Dermis blood vessel endothelial cell (primary cell): Measurements from ENCODE around the gene APCDD1. TPM values are rescaled to one million over a fixed set of nuclear protein-coding genes. Genes with fewer than 3 reads are reported as not detected.

ENCODE experiments used
- DNase-seq: peaks from one replicate; pipeline ENCODE4 v3.0.0; 2010
- total RNA-seq: library from RNA; depleted of rRNA; stranded (reverse); fragments of >200 nt; gene quantifications from 2 replicates; pipeline ENCODE4 v1.2.3, GENCODE V29; 2014

APCDD1 gene
- total RNA-seq, 1 donor from 2014 or later = 0.34 TPM

DNA sequence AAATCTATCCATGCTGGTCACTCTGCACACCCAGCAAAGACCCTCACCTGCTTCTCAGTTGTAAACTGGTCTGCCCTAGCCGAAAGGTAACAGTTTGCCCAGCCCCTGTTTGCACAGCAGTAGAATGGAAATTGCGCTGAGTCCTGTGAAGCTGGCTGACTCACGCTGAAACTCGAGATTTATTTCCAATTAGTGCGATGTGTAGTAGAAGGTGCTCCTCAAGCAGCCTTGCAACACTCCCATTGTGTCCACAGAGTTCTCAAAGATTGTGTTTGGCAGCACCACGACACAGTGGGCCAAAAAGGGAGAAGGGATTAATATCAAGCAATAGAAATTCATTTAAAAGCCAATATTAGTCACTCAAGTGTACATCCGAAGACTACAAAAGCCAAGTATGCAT, 21.7 kb upstream of the APCDD1 start:
- no peak for DNase-seq

DNA sequence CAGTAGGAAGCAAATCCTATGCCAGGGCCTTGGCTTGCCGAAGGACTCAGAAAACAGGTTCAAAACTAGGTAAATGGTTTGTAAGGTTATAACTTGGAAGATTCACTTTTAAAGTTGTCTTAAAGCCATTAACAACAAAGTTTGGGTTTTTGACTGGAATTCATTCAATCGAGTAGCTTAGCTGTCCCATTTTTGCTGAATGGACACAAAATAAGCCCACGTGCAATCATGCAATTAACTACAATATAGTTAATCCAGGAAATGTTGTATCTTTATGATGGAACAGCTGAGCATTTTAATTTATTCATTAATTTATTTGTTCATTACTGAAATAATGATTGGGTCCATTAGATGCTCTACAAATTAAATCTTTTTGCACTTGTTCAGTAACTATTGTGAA, 18.3 kb upstream of the APCDD1 start:
- no peak for DNase-seq

DNA sequence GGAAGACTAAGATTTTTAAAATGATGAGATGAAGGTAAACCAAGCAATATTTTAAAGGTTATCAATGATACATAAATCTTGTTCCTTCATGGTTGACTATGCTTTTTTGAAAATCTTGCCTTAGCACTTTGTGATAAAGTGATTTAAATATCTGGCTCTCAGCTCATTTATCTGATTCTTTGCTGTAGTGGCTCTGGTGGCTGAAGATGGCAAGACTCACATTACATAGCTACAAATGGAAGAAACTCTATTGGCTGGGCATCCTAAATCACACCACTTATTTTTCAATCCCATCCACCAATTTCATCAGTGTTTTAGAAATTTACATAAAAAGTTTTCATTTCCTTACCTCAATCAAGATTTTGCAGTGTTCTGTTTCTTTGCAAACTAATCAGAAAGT, 16.6 kb upstream of the APCDD1 start:
- DNase-seq = no peak

DNA sequence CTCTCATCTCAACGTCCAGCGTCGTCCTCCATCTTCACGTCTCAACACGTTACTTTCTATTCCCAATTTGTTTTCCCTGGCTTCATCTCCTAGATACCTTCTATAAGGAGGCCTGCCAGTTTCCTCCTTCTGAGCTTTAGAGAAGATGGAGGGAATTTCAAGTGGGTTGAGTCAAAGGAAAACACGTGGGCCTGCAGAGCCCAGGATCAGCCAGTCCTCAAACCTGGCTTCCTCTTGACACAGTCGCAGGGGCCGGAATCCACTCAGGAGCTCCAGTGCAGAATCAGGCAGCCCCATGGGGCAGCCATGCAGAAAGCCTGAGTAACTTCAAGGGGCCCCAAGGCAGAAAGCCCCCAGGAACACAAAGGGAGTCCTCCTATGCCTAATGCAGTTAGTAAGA, 14.5 kb upstream of the APCDD1 start:
- no peak for DNase-seq

DNA sequence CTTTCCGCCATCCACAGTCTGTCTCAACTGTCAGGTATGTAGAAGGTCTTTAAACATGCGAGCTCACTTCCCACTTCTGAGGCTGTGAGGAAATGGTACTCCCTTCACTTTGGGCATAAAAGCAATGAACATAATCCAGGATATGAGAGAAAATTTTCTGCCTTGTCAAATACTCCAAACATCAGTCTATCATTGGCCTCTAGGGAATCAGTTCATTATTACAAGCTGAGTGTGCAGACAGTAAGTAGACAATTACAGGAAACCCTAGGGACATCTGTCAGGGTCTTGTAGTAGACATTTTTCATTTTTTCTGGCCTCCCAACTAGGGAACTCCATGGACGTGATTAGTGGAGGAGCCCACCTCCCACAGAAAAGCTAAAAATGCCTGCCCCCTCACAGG, 13.6 kb upstream of the APCDD1 start:
- no peak for DNase-seq

DNA sequence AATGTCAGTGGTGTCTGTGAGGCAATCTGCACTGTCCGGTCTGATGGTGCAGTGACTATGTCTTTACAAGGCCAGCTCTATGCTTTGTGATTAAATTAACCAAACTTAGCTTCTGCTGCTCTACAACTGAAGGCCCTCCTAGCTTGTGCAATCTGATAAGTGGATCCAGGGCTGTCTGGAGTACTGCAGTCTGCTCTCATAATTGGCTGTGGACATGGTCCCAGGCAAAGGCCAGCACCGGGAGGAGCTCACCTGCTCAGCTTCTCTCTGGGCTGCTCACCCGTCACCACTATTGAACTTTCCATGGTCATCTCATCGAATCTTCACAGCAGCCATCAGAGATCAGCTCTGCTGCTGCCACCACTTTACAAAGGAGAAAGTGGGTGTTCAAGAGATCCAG, 13.0 kb upstream of the APCDD1 start:
- no peak for DNase-seq

DNA sequence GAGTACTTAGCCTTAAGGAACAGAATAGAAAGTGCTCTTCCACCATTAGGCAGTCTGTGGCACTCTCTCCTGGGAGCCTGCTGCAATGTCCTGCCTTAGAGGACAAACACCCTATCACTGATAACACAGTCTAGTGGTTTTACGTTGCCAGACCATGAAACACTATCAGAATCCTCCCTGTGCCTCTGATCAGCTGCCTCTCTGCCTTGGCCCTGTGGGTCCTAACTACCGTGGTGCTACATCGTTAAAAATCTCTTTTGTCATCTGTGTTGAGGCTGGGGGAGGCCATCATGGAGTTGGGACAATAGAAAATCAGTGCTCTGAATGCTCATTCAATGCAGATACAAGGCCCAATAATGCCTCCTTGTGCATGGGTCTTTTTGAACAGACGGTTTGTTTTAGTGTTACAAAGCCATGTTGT, 11.9 kb upstream of the APCDD1 start:
- no peak for DNase-seq

DNA sequence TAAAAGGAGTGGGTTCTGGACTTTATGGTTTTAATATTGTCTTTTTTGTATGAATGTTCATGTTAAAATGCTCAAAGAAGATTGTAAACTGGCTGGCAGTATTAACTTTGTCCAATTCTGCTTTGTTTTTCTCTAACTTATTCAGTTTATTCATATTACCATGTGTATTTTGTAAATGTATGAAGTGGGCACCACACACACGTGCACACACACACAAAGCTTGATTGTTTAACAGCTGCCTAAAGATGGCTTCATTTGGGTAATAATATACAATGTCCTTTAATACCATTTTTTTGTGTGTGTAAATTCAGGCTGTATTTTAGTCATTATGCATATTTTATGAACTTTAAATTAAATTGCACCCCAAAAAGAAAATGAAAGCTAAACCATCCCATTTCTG, 11.4 kb upstream of the APCDD1 start:
- DNase-seq = no peak

DNA sequence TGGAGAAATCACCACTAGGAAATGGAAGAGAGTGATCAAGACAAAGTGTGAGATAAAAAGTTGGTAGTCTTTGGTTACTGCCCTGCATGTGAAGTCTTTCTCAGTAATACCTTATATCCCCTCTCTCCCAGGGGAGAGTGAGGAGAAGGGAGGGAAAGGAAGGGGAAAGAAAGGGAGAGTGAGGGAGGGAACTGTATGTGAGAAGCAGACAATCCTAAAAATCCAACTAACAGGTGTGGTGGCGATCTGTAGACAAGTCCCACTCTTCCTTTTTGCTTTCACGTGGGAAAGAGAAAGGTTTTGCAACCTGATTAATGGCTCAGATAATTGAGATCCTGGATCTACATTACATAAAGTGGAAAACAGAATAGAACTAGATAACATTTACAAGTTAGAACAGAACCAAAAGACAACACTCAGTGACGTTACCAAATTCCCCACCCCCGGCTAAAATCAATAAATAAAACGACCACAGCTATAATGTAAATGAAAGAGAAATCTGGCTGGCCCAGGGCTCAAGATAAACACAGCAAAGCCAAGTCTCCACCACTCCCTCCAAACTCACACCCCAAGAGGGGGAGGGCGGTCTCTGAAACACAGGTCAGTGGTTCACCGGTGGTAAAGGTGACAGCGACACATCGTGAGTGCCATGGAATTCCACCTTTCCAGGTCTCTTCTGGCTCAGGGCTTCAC, 10.0 kb upstream of the APCDD1 start:
- DNase-seq = no peak

DNA sequence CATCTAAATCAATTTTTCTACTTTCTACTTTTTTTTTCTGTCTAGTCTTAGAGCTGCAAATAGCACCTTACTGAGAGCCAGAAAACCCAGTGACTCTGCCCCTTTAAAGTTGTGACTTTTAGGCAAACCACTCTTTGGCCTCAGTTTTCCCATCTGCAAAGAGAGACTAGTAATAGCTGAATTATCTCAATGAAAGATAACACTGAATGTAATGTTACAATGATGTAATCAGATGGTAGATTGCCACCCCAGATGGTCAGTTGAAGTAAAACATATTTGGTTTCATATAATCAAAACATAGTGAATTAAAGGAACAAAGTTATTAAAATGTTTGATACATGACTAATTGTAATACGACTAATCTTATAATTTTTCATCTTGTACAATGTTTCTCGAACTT, 5.0 kb upstream of the APCDD1 start:
- DNase-seq = no peak

DNA sequence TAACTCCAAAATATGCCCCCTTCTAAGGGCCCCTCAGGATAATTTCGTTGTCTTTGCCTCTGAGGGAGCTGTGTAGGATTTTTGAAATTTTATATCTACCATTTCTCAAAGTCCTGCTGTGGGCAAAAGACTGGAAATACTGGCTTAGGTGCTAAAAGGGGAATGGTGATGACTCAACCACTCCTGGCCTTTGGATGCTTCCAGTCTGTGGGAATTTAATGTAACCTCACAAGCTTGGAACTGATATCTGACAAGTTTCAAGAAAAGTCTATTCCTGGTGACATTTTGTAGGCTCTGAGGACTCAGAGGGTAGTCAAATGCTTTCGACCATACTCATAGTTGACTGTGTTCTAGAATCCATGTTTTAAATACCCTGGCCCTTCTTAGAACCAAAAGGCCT, 3.4 kb upstream of the APCDD1 start:
- DNase-seq = no peak

DNA sequence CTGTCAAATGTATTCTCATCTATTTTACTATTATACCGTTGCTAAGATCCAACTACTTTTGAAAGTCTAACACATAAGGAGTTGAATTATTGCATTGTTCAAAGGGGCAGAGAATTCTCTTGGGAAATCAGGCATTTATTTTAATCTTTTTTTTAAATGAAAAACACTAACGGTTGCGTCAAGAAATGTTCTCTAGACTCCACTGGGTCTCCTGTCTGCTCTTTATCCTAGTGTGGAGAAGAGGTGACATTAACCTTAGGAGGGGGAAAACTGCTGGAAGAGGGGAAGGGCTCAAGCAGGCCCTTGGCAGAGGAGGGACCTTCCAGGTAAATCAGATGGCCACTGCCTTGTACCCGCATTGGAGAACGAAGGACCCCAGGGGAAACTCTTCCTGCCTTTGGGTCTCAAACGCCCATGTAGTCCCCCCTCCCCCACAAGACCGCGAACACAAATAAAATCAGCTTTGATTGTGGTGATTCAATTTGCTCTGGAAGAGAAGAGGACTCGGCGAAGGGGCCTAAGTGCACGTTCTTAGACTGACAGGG, 1.1 kb upstream of the APCDD1 start:
- DNase-seq = no peak

DNA sequence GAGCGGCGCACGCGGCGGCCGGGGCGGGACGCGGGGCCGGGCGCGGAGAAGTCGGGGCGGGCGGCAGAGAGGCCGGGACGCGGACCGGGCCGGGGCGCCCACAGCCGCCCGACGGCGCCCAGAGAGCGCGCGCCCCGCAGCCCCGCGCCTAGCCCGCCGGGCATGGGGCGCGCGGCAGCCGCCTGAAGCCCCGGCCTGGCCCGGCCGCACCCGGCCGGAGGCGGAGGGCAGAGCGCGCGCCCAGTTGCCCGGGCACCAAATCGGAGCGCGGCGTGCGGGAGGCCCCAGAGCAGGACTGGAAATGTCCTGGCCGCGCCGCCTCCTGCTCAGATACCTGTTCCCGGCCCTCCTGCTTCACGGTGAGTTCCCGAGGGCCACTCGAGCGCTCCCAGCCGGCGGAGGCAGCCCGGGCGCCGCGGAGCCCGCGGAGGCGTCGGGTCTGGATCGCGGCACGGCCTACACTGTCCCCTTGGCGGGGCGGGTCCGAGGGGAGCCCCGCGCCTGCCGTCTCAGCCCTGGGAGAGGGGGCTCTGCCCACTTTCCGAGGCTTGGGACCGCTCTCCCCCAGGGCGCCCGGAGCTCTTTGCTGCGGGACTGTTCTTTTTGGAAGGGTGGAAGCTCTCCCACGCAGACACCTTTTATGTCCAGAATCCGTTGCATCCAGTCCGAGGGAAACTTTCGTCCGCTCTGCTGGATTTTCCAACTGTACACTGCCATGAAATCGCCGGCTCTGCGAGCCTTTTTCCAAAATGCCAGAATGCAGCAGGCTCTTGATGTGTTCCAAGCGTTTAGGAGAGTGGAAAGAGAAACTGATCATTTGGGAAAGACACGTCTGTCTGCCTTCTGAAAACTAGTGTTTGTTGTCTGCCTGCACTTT, 484 bp downstream of the APCDD1 start:
- DNase-seq = peak; percentile 15

DNA sequence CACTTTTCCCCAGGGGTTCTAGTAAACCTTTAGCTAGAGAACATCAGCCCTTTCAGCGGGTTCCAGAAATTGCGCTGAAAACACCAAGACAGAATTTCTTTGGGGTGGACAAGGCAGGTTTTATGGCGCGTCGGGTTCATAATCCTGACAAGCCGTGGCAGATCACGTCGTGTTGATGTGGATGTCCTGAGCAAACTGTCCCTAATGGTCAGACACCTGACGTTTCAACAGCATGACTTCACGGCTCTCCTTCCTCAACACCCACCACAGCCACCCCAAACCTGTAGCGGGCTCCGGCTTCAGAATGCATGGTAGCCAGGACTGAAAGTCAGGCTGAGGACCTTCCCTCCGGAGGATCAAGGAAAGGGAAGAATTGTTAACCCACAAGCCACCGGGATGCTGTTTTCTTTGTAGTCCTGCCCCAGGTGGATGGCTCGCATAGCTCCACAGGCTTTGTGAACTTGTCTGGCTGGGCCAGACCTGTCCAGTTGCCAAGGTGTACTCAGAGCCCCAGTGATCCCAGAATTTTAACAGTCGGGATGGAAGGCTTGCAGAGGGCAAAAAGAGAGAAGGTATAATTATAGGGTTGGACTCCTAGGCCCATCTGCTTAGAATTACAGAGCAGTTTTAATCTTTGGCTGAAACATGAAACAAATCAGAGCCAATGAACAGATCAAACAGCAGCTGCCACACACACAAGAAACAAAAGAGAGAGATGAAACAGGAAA, 1.5 kb downstream of the APCDD1 start:
- no peak for DNase-seq

DNA sequence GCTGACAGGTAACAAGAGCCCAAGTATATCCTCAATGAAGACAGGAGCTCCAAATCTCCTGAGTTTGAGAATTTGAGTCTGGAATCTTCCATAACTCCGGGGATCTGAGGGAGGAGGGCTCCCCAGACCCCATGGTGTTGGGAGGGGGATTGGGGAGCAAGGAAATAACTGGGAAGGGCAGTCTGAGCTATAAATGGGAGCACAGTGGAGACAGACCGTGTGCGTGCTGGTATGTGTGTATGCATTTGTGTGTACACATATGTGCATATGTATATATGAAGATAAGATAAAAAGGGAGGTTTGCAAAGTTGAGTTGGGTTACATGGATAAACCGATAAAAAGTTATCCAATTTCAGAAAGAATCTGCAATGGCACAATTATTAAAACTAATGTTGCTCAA, 2.3 kb downstream of the APCDD1 start:
- no peak for DNase-seq

DNA sequence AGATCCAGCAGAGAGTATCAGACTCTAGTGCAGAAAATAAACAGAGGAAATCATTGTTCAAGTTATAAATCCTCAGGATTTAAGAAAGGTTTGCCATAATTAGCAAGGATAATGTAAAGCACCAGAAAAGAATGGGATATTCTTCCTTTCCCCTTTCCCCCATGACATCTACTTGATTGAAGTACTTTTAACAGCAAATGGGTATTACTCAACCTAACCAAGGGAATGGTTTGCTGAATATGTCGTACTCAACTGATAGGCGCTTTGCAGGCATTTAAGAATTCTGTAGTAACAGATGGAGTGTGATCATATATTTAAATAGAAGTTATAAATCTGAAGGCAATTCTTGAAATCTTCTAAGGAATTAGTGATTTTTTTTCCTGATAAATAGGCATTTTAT, 2.7 kb downstream of the APCDD1 start:
- DNase-seq = no peak

DNA sequence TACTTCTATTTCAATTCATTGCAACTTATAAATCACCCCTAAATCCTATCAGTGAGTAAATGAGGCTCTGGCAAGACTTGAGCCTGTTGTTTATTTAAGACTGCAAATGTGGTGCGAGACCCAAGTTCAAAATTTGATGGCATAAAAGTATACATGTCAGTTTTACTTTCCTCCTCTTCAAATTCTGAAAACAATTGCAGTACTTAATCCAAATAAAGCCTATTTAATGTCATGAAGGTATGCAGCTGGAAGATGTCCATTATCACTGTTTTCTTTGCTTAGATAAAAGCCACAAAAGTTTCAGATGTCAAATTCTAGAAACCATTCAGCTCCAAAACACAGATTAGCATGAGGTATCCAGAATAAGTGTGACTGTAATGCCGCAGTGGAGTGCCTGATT, 3.3 kb downstream of the APCDD1 start:
- DNase-seq = no peak

DNA sequence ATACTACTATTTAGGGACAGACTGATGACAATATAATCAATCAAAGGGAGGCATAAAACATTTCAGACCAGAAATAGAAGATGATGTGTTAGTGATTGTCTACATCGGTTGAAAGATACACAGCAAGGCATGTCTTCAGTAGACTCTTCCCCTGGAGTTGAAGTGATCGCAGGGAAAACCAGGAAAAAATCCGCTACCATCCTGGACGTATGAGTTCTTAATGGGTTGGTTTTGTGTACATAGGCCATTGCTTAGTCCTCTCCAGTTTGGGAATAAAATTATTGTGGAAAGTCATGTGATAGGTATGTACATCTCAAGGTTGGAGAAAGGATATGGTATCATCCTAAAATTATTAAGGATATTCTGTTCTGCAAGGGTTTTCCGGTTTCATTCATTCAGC, 4.3 kb downstream of the APCDD1 start:
- no peak for DNase-seq

DNA sequence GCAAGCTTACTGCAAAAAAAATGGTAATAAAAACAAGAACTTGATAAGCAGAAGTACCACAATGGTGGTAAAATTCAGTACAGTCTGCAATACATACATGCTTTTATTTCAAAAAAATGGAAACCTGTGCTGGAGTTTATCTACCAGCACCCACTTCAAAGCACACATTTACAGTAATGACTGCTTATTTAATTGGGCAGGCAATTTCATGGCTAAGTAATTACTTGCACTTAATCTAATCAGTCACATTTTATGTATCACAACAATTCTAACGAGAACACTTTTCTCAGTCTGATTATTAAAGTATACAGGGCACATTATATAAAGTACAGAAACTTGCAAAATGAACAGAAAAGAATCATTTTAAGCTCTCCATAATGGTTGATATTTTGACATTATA, 5.2 kb downstream of the APCDD1 start:
- no peak for DNase-seq

DNA sequence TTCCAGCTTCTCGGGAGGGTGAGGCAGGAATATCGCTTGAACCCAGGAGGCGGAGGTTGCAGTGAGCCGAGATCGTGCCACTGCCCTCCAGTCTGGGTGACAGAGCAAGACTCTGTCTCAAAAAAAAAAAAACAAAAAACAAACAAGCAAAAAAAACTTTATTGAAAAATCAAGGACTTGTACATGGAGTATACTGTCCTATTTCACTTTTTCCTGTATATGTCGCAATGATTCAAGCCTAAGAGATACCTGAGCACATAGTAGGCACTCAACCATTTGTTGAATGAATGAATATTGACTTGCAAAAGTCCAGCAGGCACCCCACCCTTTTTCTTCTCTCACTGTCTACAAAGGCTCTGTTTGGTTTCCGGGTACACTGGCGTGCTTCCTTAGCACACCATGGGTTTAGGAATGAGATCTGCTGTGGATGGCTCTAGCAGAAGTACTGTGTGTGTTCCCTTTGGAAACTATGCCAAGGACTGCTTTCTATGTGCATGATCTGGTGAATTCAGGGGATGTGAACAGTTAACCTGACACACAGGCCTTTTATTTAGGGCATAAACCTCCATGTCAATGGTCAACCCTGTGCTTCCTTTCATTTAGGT, 6.1 kb downstream of the APCDD1 start:
- DNase-seq = no peak

DNA sequence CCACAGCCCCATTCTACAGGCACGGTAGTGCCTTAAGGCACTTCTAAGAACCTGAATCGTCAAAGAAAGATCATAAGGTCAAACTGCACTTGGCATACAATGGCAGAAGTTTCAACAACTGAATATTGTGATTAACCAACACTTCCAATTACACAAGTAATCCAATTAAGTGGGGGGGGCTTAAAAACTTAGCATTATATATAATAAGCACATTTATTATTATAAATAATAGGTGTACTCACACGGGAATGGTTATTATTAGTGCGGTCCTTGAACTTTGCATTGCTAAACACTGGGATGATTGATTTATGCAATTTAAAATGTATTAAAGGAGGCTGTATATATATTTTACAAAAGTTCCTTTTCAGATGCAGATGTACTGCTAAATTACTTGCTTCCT, 7.6 kb downstream of the APCDD1 start:
- DNase-seq = no peak

DNA sequence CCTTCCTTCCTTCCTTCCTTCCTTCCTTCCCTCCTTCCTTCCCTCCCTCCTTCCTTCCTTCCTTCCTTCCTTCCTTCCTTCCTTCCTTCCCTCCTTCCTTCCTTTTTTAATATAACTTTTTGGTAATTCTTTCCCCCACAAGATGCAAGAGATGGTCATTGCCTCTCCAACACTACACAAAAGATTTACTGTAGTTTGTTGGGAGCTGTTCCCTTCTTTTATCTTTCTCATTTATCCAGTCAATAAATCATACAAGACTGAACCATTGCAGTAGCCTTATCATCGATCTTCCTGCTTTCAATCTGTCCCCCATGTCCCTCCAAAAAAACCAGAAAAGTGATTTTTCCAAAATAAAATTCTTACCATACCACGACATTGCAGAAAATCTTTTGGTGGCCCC, 8.2 kb downstream of the APCDD1 start:
- DNase-seq = no peak

DNA sequence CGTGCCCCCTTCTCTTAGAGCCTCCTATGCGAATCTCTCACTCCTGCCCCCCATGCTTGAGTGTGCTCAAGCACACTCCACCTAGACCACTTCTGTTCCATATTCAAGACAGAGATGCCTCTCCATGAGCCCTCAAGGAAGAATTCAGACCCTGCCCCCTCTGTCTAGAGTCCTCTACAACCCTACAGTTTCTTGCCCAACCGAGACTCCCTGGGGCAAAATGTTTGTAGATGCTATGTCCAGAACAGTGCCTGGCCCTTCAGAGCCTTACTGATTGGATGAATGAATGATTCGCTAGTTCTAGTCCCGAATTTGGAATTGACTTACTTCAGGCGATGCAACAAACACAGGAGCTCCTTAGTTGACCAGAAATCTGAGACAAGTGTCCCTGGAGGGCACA, 8.7 kb downstream of the APCDD1 start:
- no peak for DNase-seq
